ENCODE results near the gene PLCZ1.

The PLCZ1 gene

DNA sequence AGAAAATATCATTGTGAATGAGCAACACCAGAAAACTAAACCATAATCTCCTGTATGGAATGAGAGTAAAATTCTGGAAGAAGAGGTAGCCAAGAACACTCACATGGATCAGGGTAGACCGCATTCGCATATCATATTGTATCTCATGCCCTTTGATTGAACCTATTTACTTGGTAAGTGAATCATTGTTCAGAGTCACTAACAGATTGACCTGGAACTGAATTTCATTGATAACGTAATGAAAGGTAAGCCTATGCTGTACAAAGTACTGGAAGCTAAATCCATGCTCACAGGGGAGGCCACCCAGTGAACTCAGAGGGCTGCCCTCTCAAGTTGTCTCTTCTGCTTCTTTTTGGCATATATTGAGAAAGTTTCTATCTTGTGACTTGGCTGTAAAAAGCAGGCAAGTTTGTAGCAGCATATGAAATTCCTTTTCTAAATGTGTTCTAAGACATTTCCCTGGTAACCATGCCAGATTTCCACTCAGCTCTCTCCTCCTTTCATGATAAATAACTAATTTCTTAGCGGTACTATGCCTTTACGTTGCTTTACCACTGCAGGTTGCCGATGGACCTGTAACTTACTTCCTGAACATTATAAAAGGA, 91.4 kb downstream of the PLCZ1 start:
- in situ Hi-C loops (cut with MboI; ENCODE audit: low pct_unique_long_range_greater_than_20kb, low sequenced_read_pairs, unreplicated experiment) = no loop called here
- no peak for DNase-seq (ENCODE audit: low spot score)
- TF ChIP-seq, protein P1, sequence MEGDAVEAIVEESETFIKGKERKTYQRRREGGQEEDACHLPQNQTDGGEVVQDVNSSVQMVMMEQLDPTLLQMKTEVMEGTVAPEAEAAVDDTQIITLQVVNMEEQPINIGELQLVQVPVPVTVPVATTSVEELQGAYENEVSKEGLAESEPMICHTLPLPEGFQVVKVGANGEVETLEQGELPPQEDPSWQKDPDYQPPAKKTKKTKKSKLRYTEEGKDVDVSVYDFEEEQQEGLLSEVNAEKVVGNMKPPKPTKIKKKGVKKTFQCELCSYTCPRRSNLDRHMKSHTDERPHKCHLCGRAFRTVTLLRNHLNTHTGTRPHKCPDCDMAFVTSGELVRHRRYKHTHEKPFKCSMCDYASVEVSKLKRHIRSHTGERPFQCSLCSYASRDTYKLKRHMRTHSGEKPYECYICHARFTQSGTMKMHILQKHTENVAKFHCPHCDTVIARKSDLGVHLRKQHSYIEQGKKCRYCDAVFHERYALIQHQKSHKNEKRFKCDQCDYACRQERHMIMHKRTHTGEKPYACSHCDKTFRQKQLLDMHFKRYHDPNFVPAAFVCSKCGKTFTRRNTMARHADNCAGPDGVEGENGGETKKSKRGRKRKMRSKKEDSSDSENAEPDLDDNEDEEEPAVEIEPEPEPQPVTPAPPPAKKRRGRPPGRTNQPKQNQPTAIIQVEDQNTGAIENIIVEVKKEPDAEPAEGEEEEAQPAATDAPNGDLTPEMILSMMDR (IDR thresholded peaks at IDR 0.05; ENCODE audit: extremely low read depth, insufficient read depth, missing control alignments) = no peak

DNA sequence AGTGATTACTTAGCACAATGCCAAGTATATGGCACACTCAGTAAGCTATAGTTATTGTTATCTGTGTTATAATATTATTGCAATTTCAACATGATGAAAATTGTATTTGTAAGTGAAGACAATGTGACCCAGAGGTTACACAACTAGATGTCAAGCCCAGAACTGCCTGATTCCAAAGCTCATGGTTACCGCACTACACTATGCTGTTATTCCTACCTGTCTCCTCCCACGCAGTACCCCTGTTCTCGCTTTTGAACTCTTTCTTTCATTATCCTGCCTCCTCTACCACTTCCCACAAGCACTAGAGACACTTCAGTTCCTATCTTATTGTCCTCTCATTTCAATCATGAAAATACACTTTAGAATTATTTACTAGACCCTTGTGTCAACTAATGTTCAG, 93.2 kb downstream of the PLCZ1 start:
- in situ Hi-C loops (cut with MboI; ENCODE audit: low pct_unique_long_range_greater_than_20kb, low sequenced_read_pairs, unreplicated experiment) = no loop called here
- TF ChIP-seq, protein P1 (IDR thresholded peaks at IDR 0.05; ENCODE audit: extremely low read depth, insufficient read depth, missing control alignments) = no peak

DNA sequence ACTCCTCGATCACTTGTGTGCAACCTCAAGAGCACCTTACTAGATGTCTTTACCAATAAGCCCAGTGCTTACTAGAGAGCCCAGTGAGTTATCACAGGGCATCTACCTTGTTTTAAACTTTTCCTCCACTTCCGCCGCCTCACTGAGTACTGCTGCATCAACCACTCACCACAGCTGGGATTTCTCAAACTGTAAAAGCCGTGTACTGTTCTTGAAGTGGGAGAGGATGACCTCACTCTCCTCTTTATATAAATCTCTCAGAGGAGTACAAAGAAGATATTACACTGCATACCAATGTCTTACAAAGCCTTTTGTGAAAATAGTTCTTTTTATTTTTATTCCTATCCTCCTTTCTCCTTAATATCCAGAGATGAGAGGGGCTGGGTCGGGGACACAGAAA, 94.1 kb downstream of the PLCZ1 start:
- in situ Hi-C loops (cut with MboI; ENCODE audit: low pct_unique_long_range_greater_than_20kb, low sequenced_read_pairs, unreplicated experiment) = no loop called here
- DNase-seq (ENCODE audit: low spot score) = no peak
- TF ChIP-seq, protein P1 (IDR thresholded peaks at IDR 0.05; ENCODE audit: extremely low read depth, insufficient read depth, missing control alignments) = no peak

More for the DNA sequence above, 93.2 kb downstream of the PLCZ1 start:
- DNase-seq (ENCODE audit: low spot score) = no peak

DNA sequence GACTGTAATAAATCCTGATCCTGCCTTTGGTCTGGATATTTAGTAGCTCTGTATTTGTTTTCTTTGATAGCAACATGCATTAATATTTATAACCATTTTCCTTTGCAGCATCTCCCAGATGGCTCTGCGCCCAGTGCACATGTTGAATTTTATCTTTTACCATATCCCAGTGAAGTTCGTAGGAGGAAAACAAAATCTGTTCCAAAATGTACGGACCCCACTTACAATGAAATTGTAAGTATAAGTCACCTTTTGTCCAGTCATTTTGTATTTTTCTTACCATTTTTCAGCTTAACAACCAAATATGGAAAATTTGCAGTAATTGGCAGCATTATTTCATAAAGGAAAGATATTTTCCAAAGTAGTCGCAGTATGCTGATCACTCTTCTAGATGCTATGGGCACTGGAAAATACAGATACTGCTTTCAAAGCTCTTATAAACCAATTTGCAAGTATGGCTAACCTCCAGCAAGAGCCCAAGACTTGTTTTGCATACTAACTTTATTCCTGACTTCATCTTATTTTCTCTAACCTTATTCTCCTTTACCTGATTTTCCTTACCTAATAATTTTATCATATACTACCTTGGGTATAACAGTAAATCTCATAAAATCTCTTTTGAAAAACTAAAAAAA, 97.4 kb downstream of the PLCZ1 start:
- TF ChIP-seq, protein P1 (IDR thresholded peaks at IDR 0.05; ENCODE audit: extremely low read depth, insufficient read depth, missing control alignments) = no peak
- no peak for DNase-seq (ENCODE audit: low spot score)
- in situ Hi-C loops (cut with MboI; ENCODE audit: low pct_unique_long_range_greater_than_20kb, low sequenced_read_pairs, unreplicated experiment) = no loop called here

DNA sequence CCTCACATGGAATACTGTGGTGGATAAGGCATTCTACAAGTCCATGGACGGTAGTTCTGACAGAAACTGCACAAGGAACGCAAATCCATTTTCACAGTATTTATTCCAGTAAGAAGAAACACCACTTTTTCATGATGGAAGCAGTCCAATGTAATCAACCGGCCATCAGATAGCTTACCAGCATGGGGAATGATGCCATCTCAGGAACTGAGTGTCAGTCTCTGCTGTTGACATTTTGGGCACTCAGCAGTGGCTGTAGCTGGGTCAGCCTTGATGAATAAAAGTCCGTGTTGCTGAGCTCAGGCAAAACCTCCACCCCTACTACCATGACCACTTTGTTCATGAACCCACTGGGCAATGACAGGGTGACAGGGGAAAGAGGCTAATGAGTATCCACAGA, 103.4 kb downstream of the PLCZ1 start:
- in situ Hi-C loops (cut with MboI; ENCODE audit: low pct_unique_long_range_greater_than_20kb, low sequenced_read_pairs, unreplicated experiment) = no loop called here
- DNase-seq (ENCODE audit: low spot score) = no peak
- TF ChIP-seq, protein P1 (IDR thresholded peaks at IDR 0.05; ENCODE audit: extremely low read depth, insufficient read depth, missing control alignments) = no peak
